ENCODE measurements around the gene LRRC23. TPM values are rescaled to one million over a fixed set of nuclear protein-coding genes. Genes with fewer than 3 reads are reported as not detected.

Gene LRRC23
- total and polyA plus RNA-seq, 4 donors: 29.6 to 61.0 (median 42.1) TPM

DNA sequence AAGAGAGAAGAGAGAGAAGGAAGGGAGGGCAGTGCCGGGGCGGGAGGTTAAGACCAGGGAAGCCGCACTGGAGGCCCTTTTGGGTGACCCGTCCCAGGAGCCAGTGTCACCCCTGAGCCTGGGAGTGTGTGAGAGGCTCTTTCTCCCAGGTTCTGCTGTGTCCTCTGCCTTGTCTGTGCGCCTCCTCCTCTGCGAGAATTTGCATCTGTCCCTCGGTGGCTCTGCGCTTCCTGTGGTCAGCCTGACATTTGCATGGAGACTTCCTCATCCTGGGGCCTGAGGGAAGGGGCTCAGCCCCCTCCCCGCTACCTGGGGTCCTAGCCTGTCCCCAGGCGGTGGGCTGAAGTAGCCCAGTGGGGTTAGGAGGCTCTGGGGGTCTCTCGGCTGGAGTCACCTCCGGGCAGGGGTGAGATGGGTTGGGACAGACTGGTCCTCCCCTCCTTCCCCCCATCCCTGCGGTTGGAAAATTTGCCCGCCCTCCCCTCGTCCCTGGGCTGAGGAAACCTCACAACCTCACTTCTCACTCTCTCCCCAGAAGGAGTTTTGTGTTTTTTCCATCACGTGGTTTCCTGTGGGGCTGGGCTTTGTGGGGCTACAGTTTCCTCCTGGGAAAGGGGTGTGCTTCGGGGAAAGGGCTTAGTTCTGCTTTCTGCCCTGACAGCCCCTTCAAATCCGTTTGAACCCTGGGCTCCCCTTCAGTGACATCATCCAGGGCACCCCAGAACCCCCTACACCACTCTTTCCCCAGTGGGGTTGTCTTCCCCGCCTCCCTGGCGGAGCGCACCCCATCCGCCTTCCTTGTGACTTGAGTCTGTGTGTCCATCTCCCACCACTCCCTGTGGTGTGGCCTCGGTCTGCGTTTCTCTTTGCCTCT is 49.1 kb downstream of the LRRC23 start:
- Histone ChIP-seq H3K9ac (ENCODE audit: insufficient read depth in 1 of 2, low read length in 2 of 2) (no peak overlapping the region), H3K4me1 (ENCODE audit: control insufficient read depth in 5 of 5, insufficient read depth in 5 of 5, low read length in 5 of 5) (peaks cover 0 to 10% (median 0%) of the 10 kb centered on the region in 5 donors), H3K9me3 (ENCODE audit: control insufficient read depth in 4 of 4, insufficient read depth in 3 of 4, low read length in 3 of 4) (no peaks in the 10 kb centered on the region), H3K36me3 (ENCODE audit: control insufficient read depth in 4 of 4, insufficient read depth in 4 of 4, low read length in 4 of 4) (peaks cover 0 to 17% (median 0%) of the 10 kb centered on the region in 4 donors), H3K27me3 (ENCODE audit: control insufficient read depth in 3 of 3, insufficient read depth in 3 of 3, low read length in 2 of 3) (no peaks in the 10 kb centered on the region), H3K27ac (ENCODE audit: low read depth in 1 of 2, low read length in 1 of 2) (peak overlapping the region in 1 of 2 donors; percentile 87), H3K4me3 (no peak overlapping the region)
- TF ChIP-seq, protein P1, sequence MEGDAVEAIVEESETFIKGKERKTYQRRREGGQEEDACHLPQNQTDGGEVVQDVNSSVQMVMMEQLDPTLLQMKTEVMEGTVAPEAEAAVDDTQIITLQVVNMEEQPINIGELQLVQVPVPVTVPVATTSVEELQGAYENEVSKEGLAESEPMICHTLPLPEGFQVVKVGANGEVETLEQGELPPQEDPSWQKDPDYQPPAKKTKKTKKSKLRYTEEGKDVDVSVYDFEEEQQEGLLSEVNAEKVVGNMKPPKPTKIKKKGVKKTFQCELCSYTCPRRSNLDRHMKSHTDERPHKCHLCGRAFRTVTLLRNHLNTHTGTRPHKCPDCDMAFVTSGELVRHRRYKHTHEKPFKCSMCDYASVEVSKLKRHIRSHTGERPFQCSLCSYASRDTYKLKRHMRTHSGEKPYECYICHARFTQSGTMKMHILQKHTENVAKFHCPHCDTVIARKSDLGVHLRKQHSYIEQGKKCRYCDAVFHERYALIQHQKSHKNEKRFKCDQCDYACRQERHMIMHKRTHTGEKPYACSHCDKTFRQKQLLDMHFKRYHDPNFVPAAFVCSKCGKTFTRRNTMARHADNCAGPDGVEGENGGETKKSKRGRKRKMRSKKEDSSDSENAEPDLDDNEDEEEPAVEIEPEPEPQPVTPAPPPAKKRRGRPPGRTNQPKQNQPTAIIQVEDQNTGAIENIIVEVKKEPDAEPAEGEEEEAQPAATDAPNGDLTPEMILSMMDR (IDR thresholded peaks at IDR 0.05; ENCODE audit: control extremely low read depth, extremely low read depth): no peak
- ATAC-seq (ENCODE audit: insufficient read depth, low FRiP score) (peak; percentile 43), DNase-seq (peak; percentile 29 to 74 (median 71))
- WGBS, 2 donors: 16 to 41% methylated on average over 23 to 24 of the region's 24 CpGs

DNA sequence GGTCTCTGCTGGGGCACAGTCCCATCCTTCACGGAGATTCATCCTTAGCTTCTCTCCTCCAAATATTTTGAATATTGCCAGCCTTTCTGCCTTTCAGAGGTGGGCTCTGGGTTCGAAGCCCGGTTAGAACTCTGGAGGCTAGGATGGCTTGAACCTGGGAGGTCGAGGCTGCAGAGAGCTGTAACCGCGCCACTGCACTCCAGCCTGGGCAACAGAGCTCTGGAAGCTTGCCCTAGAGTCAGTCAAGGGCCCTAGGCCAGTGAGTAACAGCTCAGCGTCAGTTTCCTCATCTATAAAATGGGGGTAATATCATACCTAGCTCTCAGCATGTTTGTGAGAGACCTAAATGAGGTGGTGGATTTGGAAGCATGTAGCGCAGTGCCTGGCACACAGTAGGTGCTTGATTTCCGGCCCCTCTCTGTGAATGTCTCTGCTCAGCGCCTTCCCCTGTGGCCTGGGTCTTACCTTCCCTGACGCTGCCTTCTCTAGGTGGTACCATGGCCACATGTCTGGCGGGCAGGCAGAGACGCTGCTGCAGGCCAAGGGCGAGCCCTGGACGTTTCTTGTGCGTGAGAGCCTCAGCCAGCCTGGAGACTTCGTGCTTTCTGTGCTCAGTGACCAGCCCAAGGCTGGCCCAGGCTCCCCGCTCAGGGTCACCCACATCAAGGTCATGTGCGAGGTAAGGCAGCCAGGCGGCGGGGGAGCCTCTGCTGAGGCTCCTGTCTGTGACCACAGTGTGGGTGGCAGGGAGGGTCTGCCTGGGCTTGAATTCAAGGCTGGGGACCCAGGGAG is 49.9 kb downstream of the LRRC23 start:
- Histone ChIP-seq H3K27me3 (ENCODE audit: control insufficient read depth in 3 of 3, insufficient read depth in 3 of 3, low read length in 2 of 3) (no peaks in the 10 kb centered on the region), H3K4me1 (ENCODE audit: control insufficient read depth in 5 of 5, insufficient read depth in 5 of 5, low read length in 5 of 5) (peaks cover 0 to 11% (median 0%) of the 10 kb centered on the region in 5 donors), H3K4me3 (no peak overlapping the region), H3K36me3 (ENCODE audit: control insufficient read depth in 4 of 4, insufficient read depth in 4 of 4, low read length in 4 of 4) (peaks cover 0 to 17% (median 0%) of the 10 kb centered on the region in 4 donors), H3K9me3 (ENCODE audit: control insufficient read depth in 4 of 4, insufficient read depth in 3 of 4, low read length in 3 of 4) (no peaks in the 10 kb centered on the region), H3K9ac (ENCODE audit: insufficient read depth in 1 of 2, low read length in 2 of 2) (no peak overlapping the region), H3K27ac (ENCODE audit: low read depth in 1 of 2, low read length in 1 of 2) (peak overlapping the region in 1 of 2 donors; percentile 9)
- no peak for ATAC-seq (ENCODE audit: insufficient read depth, low FRiP score)
- 85% methylated on average over 21 of the region's 21 CpGs for whole genome bisulfite sequencing, 2 donors
- no peak for DNase-seq
- TF ChIP-seq, protein P1 (IDR thresholded peaks at IDR 0.05; ENCODE audit: control extremely low read depth, extremely low read depth): no peak

DNA sequence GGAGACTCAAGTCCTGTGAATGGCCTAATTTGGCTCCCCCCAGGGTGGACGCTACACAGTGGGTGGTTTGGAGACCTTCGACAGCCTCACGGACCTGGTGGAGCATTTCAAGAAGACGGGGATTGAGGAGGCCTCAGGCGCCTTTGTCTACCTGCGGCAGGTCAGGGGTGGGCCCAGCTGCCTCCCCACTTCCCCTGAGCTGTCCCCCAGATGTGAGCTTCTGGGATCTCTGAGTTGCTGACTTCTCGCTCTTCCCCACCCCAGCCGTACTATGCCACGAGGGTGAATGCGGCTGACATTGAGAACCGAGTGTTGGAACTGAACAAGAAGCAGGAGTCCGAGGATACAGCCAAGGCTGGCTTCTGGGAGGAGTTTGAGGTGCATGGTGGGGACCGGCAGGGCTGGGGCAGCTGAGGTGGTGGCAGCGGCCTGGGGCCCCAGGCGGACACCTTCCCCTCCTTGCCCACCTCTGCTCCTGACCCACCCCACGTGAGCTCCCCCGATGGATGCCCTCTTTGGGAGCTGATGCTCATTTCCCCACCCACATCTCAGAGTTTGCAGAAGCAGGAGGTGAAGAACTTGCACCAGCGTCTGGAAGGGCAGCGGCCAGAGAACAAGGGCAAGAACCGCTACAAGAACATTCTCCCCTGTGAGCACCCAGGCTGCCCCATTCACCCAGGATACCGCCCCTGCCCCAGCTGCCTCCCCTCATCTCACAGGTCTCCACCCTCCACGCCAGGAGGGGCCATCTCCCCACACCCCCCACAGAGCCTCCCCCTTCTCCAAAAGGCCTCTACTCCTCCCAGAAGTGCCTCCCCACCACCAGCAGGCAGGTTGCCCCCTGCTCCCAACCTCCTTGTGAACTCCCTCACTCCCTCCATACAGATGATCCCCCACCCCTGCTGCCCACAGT is 50.7 kb downstream of the LRRC23 start:
- H3K36me3 ChIP-seq (ENCODE audit: control insufficient read depth in 4 of 4, insufficient read depth in 4 of 4, low read length in 4 of 4): peaks cover 0 to 21% (median 0%) of the 10 kb centered on the region in 4 donors
- H3K4me1 ChIP-seq (ENCODE audit: control insufficient read depth in 5 of 5, insufficient read depth in 5 of 5, low read length in 5 of 5): peaks cover 0 to 17% (median 0%) of the 10 kb centered on the region in 5 donors
- H3K9me3 ChIP-seq (ENCODE audit: control insufficient read depth in 4 of 4, insufficient read depth in 3 of 4, low read length in 3 of 4): no peaks in the 10 kb centered on the region
- WGBS, 2 donors: 86 to 91% methylated on average over 22 of the region's 22 CpGs
- H3K27me3 ChIP-seq (ENCODE audit: control insufficient read depth in 3 of 3, insufficient read depth in 3 of 3, low read length in 2 of 3): no peaks in the 10 kb centered on the region
- TF ChIP-seq, protein P1 (IDR thresholded peaks at IDR 0.05; ENCODE audit: control extremely low read depth, extremely low read depth): no peak
- no peak for ATAC-seq (ENCODE audit: insufficient read depth, low FRiP score)
- no peak overlapping the region for H3K9ac ChIP-seq (ENCODE audit: insufficient read depth in 1 of 2, low read length in 2 of 2)
- H3K4me3 ChIP-seq: no peak overlapping the region
- no peak for DNase-seq
- no peak overlapping the region for H3K27ac ChIP-seq (ENCODE audit: low read depth in 1 of 2, low read length in 1 of 2)

Data from lung (tissue), 12 donors.